ENCODE results near the gene SLC25A21. TPM values are rescaled to one million over a fixed set of nuclear protein-coding genes. Genes with fewer than 3 reads are reported as not detected.

Gene SLC25A21
- total and polyA plus RNA-seq, 10 of the 15 experiments (the other 5 are each of a cell fraction or from before 2014, with no cell fraction given) = 0.06 to 0.72 (median 0.17) TPM; not detected in 3

- Histone ChIP-seq H3K36me3 (ENCODE audit: control insufficient read depth in 2 of 2, insufficient read depth in 2 of 2, low read length in 1 of 2) (no peaks in the 10 kb centered on the region), H4K20me1 (ENCODE audit: control insufficient read depth, insufficient read depth) (no peaks in the 10 kb centered on the region), H3K9me3 (replicated peaks; ENCODE audit: control insufficient read depth, insufficient read depth, low read length) (no peaks in the 10 kb centered on the region), H3K27ac (ENCODE audit: control insufficient read depth, insufficient read depth) (no peak overlapping the region), H3K27me3 (replicated peaks in 1 of 2; ENCODE audit: control insufficient read depth in 2 of 2, insufficient read depth in 2 of 2, low read length in 1 of 2) (no peaks in the 10 kb centered on the region), H3K4me2 (ENCODE audit: control insufficient read depth, insufficient read depth) (no peak overlapping the region), H3K4me1 (ENCODE audit: control insufficient read depth, insufficient read depth, low read length) (no peaks in the 10 kb centered on the region), H3K9ac (ENCODE audit: control insufficient read depth, insufficient read depth, low read length) (no peak overlapping the region), H3K79me2 (ENCODE audit: control insufficient read depth, insufficient read depth, low read length) (no peaks in the 10 kb centered on the region), H3K4me3 (no peak overlapping the region), H2AFZ (ENCODE audit: control insufficient read depth, low read depth, low read length) (no peak overlapping the region)
- FAIRE-seq (no peak), ATAC-seq (no peak; the same call in 1 of the 3 replicates), DNase-seq (ENCODE audit: low read depth, low spot score) (no peak)
- WGBS (ENCODE audit: insufficient coverage, insufficient replicate concordance, low lambda C conversion rate, missing lambda C conversion rate) = 7% methylated on average over 6 of the region's 6 CpGs
- CTCF ChIA-PET = no interaction called here
- RAD21 ChIA-PET (ENCODE audit: unreplicated experiment) = interaction anchor here (1.3 kb wide), 1 partner anchor 12 kb away, joined by 4 read pairs; no protein-coding TSS in a partner anchor
- TF ChIP-seq, protein P1, sequence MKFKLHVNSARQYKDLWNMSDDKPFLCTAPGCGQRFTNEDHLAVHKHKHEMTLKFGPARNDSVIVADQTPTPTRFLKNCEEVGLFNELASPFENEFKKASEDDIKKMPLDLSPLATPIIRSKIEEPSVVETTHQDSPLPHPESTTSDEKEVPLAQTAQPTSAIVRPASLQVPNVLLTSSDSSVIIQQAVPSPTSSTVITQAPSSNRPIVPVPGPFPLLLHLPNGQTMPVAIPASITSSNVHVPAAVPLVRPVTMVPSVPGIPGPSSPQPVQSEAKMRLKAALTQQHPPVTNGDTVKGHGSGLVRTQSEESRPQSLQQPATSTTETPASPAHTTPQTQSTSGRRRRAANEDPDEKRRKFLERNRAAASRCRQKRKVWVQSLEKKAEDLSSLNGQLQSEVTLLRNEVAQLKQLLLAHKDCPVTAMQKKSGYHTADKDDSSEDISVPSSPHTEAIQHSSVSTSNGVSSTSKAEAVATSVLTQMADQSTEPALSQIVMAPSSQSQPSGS (IDR thresholded peaks at IDR 0.05; ENCODE audit: low read length) = no peak
- TF ChIP-seq STAT3 (IDR thresholded peaks at IDR 0.05; ENCODE audit: low read depth, low read length) (no peak), NFXL1 (IDR thresholded peaks at IDR 0.05; ENCODE audit: borderline replicate concordance) (no peak), EGR1 (IDR thresholded peaks at IDR 0.05; ENCODE audit: borderline replicate concordance in 1 of 2, low read depth in 2 of 2, low read length in 2 of 2) (no peak), CREM (IDR thresholded peaks at IDR 0.05; ENCODE audit: low read depth) (no peak), CHD1 (IDR thresholded peaks at IDR 0.05; ENCODE audit: low read depth, low read length) (no peak), PAX8 (IDR thresholded peaks at IDR 0.05) (no peak), KLF5 (IDR thresholded peaks at IDR 0.05; ENCODE audit: partially characterized antibody) (no peak)
- in situ Hi-C loops (cut with MboI) = no loop called here
- BruUV-seq (replicated peaks) = no TSS peak
- intact Hi-C loops (cut with micrococcal nuclease; ENCODE audit: unreplicated experiment) = no loop called here
- SMC1A ChIA-PET (ENCODE audit: uncharacterized antibody, unreplicated experiment) = interaction anchor here (1.6 to 2.1 kb wide), 2 partner anchors 8 to 16 kb away, joined by 6 to 7 read pairs; no protein-coding TSS in a partner anchor
- POLR2A ChIA-PET = interaction anchor here (1.1 to 1.3 kb wide), 2 partner anchors 9 to 19 kb away, joined by 3 to 4 read pairs; no protein-coding TSS in a partner anchor
Observed at GRCh38 chr14:36805131-36805559, 367.3 kb downstream of the SLC25A21 start.

Measured in GM12878 (cell line).